Measurements from ENCODE around the gene CFAP299.
A peak's percentile ranks its signal among the peaks of the same experiment; 100 is the strongest.

The CFAP299 gene

GRCh38 chr4:80925293-80925692 lies 589.8 kb downstream of the CFAP299 start:
- H3K4me3 ChIP-seq (ENCODE audit: low read length): no peak overlapping the region
- no peak for DNase-seq (ENCODE audit: low read depth)
- TF ChIP-seq CTCF (conservative IDR thresholded peaks at IDR 0.05; ENCODE audit: low read length): no peak

DNA sequence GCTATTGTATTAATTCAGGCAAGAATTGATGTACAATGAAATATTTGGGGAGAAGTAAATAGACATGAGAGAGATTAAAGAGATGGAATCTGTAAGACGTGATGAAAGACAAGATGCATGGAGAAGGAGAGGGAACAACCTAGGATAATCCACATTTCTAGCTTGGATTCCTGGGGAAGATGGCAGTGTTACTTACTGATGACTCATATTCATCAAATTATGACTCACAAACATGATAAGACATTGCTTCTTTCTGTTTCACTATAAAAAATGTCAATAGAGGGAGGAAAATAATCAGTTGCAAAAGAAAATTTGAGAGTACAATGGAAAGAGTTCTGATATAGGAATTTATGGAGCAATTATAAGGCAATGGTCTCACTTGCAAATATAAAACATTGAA lies 590.9 kb downstream of the CFAP299 start:
- no peak overlapping the region for H3K4me3 ChIP-seq (ENCODE audit: low read length)
- no peak for TF ChIP-seq CTCF (conservative IDR thresholded peaks at IDR 0.05; ENCODE audit: low read length)
- no peak for DNase-seq (ENCODE audit: low read depth)

- no peak for DNase-seq (ENCODE audit: low read depth)
- H3K4me3 ChIP-seq (ENCODE audit: low read length): no peak overlapping the region
- TF ChIP-seq CTCF (conservative IDR thresholded peaks at IDR 0.05; ENCODE audit: low read length): no peak
Measured at GRCh38 chr4:80926891-80927290, 591.4 kb downstream of the CFAP299 start.

GRCh38 chr4:80927420-80927819 lies 591.9 kb downstream of the CFAP299 start:
- no peak for DNase-seq (ENCODE audit: low read depth)
- H3K4me3 ChIP-seq (ENCODE audit: low read length): no peak overlapping the region
- no peak for TF ChIP-seq CTCF (conservative IDR thresholded peaks at IDR 0.05; ENCODE audit: low read length)

- TF ChIP-seq CTCF (conservative IDR thresholded peaks at IDR 0.05; ENCODE audit: low read length): no peak
- no peak overlapping the region for H3K4me3 ChIP-seq (ENCODE audit: low read length)
- DNase-seq (ENCODE audit: low read depth): peak; percentile 16
Measured at GRCh38 chr4:80931631-80932081, 596.1 kb downstream of the CFAP299 start.

GRCh38 chr4:80948141-80948540 lies 612.6 kb downstream of the CFAP299 start:
- H3K4me3 ChIP-seq (ENCODE audit: low read length): no peak overlapping the region
- peak; percentile 31 for DNase-seq (ENCODE audit: low read depth)
- no peak for TF ChIP-seq CTCF (conservative IDR thresholded peaks at IDR 0.05; ENCODE audit: low read length)

DNA sequence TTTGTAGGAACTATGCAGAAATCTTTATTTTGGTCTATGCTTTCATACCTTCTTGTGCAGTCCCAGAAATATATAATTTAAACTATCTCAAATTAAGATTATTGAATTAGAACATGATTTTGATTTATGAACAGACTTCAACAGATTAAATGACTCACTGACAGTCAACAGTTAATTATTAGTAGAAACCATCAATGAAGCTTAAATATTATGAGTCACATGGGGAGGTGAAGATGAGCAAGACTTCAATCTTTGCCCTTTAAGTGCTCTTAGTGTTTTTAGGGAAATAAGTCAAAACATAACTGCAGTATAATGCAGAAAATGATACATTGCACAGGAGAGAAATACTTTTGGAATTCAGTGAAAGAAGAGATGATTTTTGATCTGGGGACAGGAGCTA lies 613.5 kb downstream of the CFAP299 start:
- no peak for TF ChIP-seq CTCF (conservative IDR thresholded peaks at IDR 0.05; ENCODE audit: low read length)
- no peak overlapping the region for H3K4me3 ChIP-seq (ENCODE audit: low read length)
- no peak for DNase-seq (ENCODE audit: low read depth)
